Measurements from ENCODE around the gene SLC5A10. TPM values are rescaled to one million over a fixed set of nuclear protein-coding genes. Genes with fewer than 3 reads are reported as not detected.

The SLC5A10 gene
- polyA plus RNA-seq, 1 donor from 2014 or later = not detected

DNA sequence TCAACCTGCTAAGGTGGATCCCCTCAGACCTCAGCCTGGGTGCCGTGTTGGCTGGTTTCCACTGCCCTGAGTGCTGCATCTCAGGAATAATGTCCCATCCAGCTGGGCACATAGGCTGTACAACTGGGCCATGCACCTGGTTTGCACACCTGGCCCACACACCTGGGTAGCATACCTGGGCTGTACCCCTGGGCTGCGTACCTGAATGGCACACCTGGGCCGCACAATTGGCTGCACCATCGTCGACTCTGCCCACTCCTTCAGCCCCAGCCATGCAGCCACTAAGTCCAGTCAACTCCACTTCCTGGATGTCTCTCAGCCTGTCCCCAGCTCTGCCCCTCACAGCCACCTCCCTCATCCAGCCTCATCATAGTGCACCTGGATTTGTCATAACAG, 7.9 kb downstream of the SLC5A10 start:
- Histone ChIP-seq H3K27me3 (ENCODE audit: insufficient read depth, low read depth, low read length) (no peaks in the 10 kb centered on the region), H3K9me3 (ENCODE audit: low read length) (no peaks in the 10 kb centered on the region), H4K20me1 (ENCODE audit: insufficient read depth) (no peaks in the 10 kb centered on the region), H3K36me3 (ENCODE audit: insufficient read depth, low read length) (no peaks in the 10 kb centered on the region), H2AFZ (ENCODE audit: low read depth, low read length) (no peak overlapping the region), H3K4me2 (ENCODE audit: low read length) (no peak overlapping the region), H3F3A (ENCODE audit: insufficient read depth, low read length, poor library complexity, severe bottlenecking) (no peaks in the 10 kb centered on the region), H3K4me3 (ENCODE audit: low read length) (no peak overlapping the region), H3K79me2 (replicated peaks; ENCODE audit: insufficient read depth, low read length) (no peaks in the 10 kb centered on the region), H3K27ac (ENCODE audit: low read length) (no peak overlapping the region), H3K9me2 (ENCODE audit: insufficient read depth, low read length) (no peaks in the 10 kb centered on the region), H3K9ac (ENCODE audit: low read length) (no peak overlapping the region)
- TF ChIP-seq TAF1 (IDR thresholded peaks at IDR 0.05; ENCODE audit: low read depth) (no peak), EZH2 (IDR thresholded peaks at IDR 0.05; ENCODE audit: borderline replicate concordance, insufficient read depth, low read length, poor library complexity, severe bottlenecking) (no peak), CTCF (IDR thresholded peaks at IDR 0.05; ENCODE audit: poor library complexity, severe bottlenecking) (no peak), EP300 (conservative IDR thresholded peaks at IDR 0.05; ENCODE audit: poor library complexity, severe bottlenecking) (no peak), SMC3 (conservative IDR thresholded peaks at IDR 0.05; ENCODE audit: poor library complexity) (no peak), POLR2AphosphoS5 (IDR thresholded peaks at IDR 0.05) (no peak), RAD21 (conservative IDR thresholded peaks at IDR 0.05) (no peak), MXI1 (conservative IDR thresholded peaks at IDR 0.05; ENCODE audit: poor library complexity, severe bottlenecking) (no peak)
- TF ChIP-seq, protein P1, sequence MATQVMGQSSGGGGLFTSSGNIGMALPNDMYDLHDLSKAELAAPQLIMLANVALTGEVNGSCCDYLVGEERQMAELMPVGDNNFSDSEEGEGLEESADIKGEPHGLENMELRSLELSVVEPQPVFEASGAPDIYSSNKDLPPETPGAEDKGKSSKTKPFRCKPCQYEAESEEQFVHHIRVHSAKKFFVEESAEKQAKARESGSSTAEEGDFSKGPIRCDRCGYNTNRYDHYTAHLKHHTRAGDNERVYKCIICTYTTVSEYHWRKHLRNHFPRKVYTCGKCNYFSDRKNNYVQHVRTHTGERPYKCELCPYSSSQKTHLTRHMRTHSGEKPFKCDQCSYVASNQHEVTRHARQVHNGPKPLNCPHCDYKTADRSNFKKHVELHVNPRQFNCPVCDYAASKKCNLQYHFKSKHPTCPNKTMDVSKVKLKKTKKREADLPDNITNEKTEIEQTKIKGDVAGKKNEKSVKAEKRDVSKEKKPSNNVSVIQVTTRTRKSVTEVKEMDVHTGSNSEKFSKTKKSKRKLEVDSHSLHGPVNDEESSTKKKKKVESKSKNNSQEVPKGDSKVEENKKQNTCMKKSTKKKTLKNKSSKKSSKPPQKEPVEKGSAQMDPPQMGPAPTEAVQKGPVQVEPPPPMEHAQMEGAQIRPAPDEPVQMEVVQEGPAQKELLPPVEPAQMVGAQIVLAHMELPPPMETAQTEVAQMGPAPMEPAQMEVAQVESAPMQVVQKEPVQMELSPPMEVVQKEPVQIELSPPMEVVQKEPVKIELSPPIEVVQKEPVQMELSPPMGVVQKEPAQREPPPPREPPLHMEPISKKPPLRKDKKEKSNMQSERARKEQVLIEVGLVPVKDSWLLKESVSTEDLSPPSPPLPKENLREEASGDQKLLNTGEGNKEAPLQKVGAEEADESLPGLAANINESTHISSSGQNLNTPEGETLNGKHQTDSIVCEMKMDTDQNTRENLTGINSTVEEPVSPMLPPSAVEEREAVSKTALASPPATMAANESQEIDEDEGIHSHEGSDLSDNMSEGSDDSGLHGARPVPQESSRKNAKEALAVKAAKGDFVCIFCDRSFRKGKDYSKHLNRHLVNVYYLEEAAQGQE (IDR thresholded peaks at IDR 0.05; ENCODE audit: borderline replicate concordance) = no peak

GRCh38 chr17:18960241-18960665, 8.3 kb downstream of the SLC5A10 start:
- Histone ChIP-seq H3F3A (ENCODE audit: insufficient read depth, low read length, poor library complexity, severe bottlenecking) (no peaks in the 10 kb centered on the region), H2AFZ (ENCODE audit: low read depth, low read length) (no peak overlapping the region), H3K9ac (ENCODE audit: low read length) (no peak overlapping the region), H3K4me2 (ENCODE audit: low read length) (no peak overlapping the region), H3K9me2 (ENCODE audit: insufficient read depth, low read length) (no peaks in the 10 kb centered on the region), H3K79me2 (replicated peaks; ENCODE audit: insufficient read depth, low read length) (no peaks in the 10 kb centered on the region), H3K27ac (ENCODE audit: low read length) (no peak overlapping the region), H3K27me3 (ENCODE audit: insufficient read depth, low read depth, low read length) (no peaks in the 10 kb centered on the region), H4K20me1 (ENCODE audit: insufficient read depth) (no peaks in the 10 kb centered on the region), H3K4me3 (ENCODE audit: low read length) (no peak overlapping the region), H3K9me3 (ENCODE audit: low read length) (no peaks in the 10 kb centered on the region), H3K36me3 (ENCODE audit: insufficient read depth, low read length) (no peaks in the 10 kb centered on the region)
- TF ChIP-seq SMC3 (conservative IDR thresholded peaks at IDR 0.05; ENCODE audit: poor library complexity) = no peak
- no peak for TF ChIP-seq POLR2AphosphoS5 (IDR thresholded peaks at IDR 0.05)
- TF ChIP-seq, protein P1 (IDR thresholded peaks at IDR 0.05; ENCODE audit: borderline replicate concordance) = no peak
- TF ChIP-seq RAD21 (conservative IDR thresholded peaks at IDR 0.05) = no peak

Data from neural cell (in vitro differentiated cells).